Ascending aorta (tissue), 2 donors: ENCODE results near the gene TMEM59L. TPM values are rescaled to one million over a fixed set of nuclear protein-coding genes. Genes with fewer than 3 reads are reported as not detected.

ENCODE experiments used
- DNase-seq, 2 donors: peaks; one replicate each; pipeline ENCODE4 v3.0.0-alpha.2; 2019; ENCODE audit warnings: low spot score in 2 of 2
- H3K27ac ChIP-seq, 2 donors: fragments of 200-600 bp; sonication (generic); one replicate each; pipeline ENCODE4 v1.5.1; 2016 to 2017; ENCODE audit warnings: mild to moderate bottlenecking in 1 of 2
- H3K27me3 ChIP-seq: fragments of 200-600 bp; sonication (generic); one replicate; pipeline ENCODE4 v1.5.1; 2017
- H3K36me3 ChIP-seq, 2 donors: fragments of 200-600 bp; sonication (generic); one replicate each; pipeline ENCODE4 v1.5.1; 2016
- H3K4me1 ChIP-seq, 2 donors: fragments of 200-600 bp; sonication (generic); one replicate each; pipeline ENCODE4 v1.5.1; 2016 to 2017; ENCODE audit warnings: mild to moderate bottlenecking in 1 of 2
- H3K4me3 ChIP-seq, 2 donors: fragments of 200-600 bp; sonication (generic); one replicate each; pipeline ENCODE4 v1.5.1; 2016 to 2017; ENCODE audit warnings: mild to moderate bottlenecking in 1 of 2
- H3K9me3 ChIP-seq, 2 donors: fragments of 200-600 bp; sonication (generic); one replicate each; pipeline ENCODE4 v1.5.1; 2016
- intact Hi-C: fragments of 100-400 bp; cut with DNase I; formaldehyde crosslinking; loops from one replicate; pipeline ENCODE4 v1.15.1; 2023
- total RNA-seq: library from RNA; depleted of rRNA; stranded (reverse); fragments of >200 nt; gene quantifications from one replicate; pipeline ENCODE4 v1.1.0, GENCODE V29; 2016
- TF ChIP-seq, protein P1 (sequence below), 3 experiments: fragments of 200-600 bp in 2 of 3; fragments of 450-650 bp in 1 of 3; sonication (generic) in 2 of 3; IDR thresholded peaks; one replicate each; pipeline ENCODE4 v1.5.1; 2016 to 2019; ENCODE audit warnings: antibody characterized with exemption in 3 of 3, mild to moderate bottlenecking in 1 of 3, moderate library complexity in 1 of 3

Gene TMEM59L
- total RNA-seq, 1 donor from 2014 or later = not detected

DNA sequence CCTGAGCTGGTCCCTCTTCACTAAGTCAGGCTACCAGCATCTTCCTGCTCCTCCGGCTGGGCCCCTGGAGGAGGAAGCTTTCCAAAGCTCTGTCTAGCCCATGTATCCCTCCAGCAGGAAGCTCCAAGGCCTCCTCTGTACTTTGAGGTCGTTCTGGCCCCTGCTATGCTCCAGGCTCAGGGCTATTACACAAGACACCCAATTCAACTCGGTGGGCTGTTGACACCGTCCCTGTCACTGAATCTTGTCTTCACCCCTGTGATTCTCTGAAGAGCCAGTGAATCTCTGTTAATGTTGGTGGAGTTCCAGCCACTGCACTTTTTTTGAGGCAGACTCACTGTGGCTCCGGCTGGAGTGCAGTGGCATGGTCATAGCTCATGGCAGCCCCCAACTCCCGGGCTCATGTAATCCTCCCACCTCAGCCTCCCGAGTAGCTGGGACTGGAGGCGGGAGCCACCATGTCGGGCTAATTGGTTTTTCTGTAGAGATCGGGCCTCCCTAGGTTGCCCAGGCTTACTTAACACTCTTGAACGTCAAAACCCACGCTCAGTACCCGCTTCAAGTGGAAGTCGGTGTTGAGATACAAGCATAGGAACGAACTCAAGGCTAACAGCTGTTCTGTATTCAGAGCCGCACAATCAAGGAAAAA, 24.6 kb upstream of the TMEM59L start:
- Histone ChIP-seq H3K27me3 (no peaks in the 10 kb centered on the region), H3K4me1 (peaks cover 6 to 9% of the 10 kb centered on the region in 2 donors), H3K36me3 (peaks cover 5 to 8% of the 10 kb centered on the region in 2 donors), H3K9me3 (no peaks in the 10 kb centered on the region), H3K4me3 (peak overlapping the region; percentile 83 to 87), H3K27ac (peak overlapping the region; percentile 81)
- TF ChIP-seq, protein P1, sequence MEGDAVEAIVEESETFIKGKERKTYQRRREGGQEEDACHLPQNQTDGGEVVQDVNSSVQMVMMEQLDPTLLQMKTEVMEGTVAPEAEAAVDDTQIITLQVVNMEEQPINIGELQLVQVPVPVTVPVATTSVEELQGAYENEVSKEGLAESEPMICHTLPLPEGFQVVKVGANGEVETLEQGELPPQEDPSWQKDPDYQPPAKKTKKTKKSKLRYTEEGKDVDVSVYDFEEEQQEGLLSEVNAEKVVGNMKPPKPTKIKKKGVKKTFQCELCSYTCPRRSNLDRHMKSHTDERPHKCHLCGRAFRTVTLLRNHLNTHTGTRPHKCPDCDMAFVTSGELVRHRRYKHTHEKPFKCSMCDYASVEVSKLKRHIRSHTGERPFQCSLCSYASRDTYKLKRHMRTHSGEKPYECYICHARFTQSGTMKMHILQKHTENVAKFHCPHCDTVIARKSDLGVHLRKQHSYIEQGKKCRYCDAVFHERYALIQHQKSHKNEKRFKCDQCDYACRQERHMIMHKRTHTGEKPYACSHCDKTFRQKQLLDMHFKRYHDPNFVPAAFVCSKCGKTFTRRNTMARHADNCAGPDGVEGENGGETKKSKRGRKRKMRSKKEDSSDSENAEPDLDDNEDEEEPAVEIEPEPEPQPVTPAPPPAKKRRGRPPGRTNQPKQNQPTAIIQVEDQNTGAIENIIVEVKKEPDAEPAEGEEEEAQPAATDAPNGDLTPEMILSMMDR (IDR thresholded peaks at IDR 0.05) = no peak
- no peak for DNase-seq
- intact Hi-C loops = loop anchor here (2.0 kb wide), 1 partner anchor 137 kb away; no protein-coding TSS in a partner anchor

DNA sequence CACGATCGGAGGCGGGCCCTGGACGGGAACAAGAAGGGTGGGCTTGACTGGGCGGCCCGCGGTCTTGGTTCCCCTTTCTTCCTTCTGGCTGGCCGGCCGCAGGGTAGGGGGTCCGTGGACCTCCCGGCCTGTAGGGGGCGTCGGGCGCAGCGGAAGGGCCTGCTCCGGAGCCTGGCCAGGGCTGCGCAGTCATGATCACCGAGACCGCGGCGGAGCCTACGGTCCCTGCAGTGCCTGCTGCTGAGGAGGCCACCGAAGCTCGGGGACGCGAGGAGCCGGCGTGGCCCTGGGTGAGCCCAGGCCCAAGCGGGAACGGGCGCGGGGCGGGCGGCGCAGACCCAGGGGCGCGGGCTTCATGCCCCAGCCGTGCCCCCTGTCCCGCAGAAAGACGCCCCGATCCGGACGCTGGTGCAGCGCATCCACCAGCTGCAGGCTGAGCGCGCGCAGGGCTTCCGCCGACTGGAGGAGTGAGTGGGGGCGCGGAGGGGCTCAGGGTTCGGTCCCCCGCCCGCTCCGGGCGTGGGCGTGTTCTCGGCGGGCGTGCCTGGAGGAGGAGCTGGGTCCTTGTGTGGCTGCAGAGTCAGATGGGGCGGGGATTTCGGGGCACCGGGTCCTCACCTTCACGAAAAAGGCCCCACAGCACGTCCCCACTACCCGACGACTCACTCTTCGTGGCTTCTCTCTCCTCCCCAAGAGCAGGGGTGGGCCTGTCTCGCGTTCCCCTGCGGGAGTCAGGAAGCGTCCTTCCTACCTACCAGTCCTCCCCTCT, 23.9 kb upstream of the TMEM59L start, which contains the start of gene REX1BD:
Gene REX1BD, plus strand, starts transcription at position 188 of the 769 bp plus-strand sequence. Its CDS starts 4 bp downstream, at position 192.
- H3K27ac ChIP-seq = peak within 1 kb of the TSS; percentile 81
- peaks cover 6 to 12% of the 10 kb centered on the region in 2 donors for H3K4me1 ChIP-seq
- TF ChIP-seq, protein P1 (IDR thresholded peaks at IDR 0.05) = peak; percentile 85 to 86 (median 86)
- intact Hi-C loops = loop anchor here (2.0 kb wide), 1 partner anchor 138 kb away; no protein-coding TSS in a partner anchor
- peaks cover 5 to 8% of the 10 kb centered on the region in 2 donors for H3K36me3 ChIP-seq
- H3K9me3 ChIP-seq = no peaks in the 10 kb centered on the region
- peak within 1 kb of the TSS; percentile 83 to 87 for H3K4me3 ChIP-seq
- peak in 1 of 2 donors; percentile 90 for DNase-seq
- no peaks in the 10 kb centered on the region for H3K27me3 ChIP-seq

GRCh38 chr19:18589380-18590272, 23.0 kb upstream of the TMEM59L start:
- TF ChIP-seq, protein P1 (IDR thresholded peaks at IDR 0.05) = peak; percentile 7 to 46 (median 35)
- intact Hi-C loops = loop anchor here (2.0 to 5.0 kb wide), 4 partner anchors 48 to 278 kb away; partner anchors contain the start of genes KLHL26 and UPF1
- no peaks in the 10 kb centered on the region for H3K9me3 ChIP-seq
- peak overlapping the region; percentile 83 to 87 for H3K4me3 ChIP-seq
- H3K27me3 ChIP-seq = no peaks in the 10 kb centered on the region
- H3K36me3 ChIP-seq = peaks cover 5 to 8% of the 10 kb centered on the region in 2 donors
- H3K4me1 ChIP-seq = peaks cover 6 to 19% of the 10 kb centered on the region in 2 donors
- peak in 1 of 2 donors; percentile 86 for DNase-seq
- H3K27ac ChIP-seq = peak overlapping the region; percentile 81

- TF ChIP-seq, protein P1 (IDR thresholded peaks at IDR 0.05) = no peak
- H3K4me3 ChIP-seq = peak overlapping the region in 1 of 2 donors; percentile 87
- H3K27ac ChIP-seq = no peak overlapping the region
- H3K27me3 ChIP-seq = no peaks in the 10 kb centered on the region
- peaks cover 5 to 8% of the 10 kb centered on the region in 2 donors for H3K36me3 ChIP-seq
- H3K4me1 ChIP-seq = peaks cover 12 to 24% of the 10 kb centered on the region in 2 donors
- intact Hi-C loops = loop anchor here (5.0 kb wide), 3 partner anchors 47 to 277 kb away; partner anchors contain the start of genes KLHL26 and UPF1
- DNase-seq = no peak
- no peaks in the 10 kb centered on the region for H3K9me3 ChIP-seq
Measured at GRCh38 chr19:18590273-18591272, 22.1 kb upstream of the TMEM59L start.
